KOPT-K1 (cell line): ENCODE data around the gene SUN1.
"Not testable (repeated sequence)": the region's sequence is repeated elsewhere in the genome, so short reads cannot be mapped to it uniquely, and the experiment has no call there.

Experiments used
- H3K27ac ChIP-seq: fragments of 200-600 bp; sonication (generic); 2 replicates; pipeline ENCODE4 v1.5.1; 2016; ENCODE audit warnings: antibody characterized with exemption, mild to moderate bottlenecking, low read depth, low read length; ENCODE audit not compliant: poor library complexity, severe bottlenecking
- H3K36me3 ChIP-seq: fragments of 200-600 bp; sonication (generic); 2 replicates; pipeline ENCODE4 v1.5.1; 2017; ENCODE audit warnings: antibody characterized with exemption, mild to moderate bottlenecking, low read length, moderate library complexity; ENCODE audit not compliant: insufficient read depth
- H3K9me3 ChIP-seq: fragments of 200-600 bp; sonication (generic); 2 replicates; pipeline ENCODE4 v1.5.1; 2017; ENCODE audit warnings: antibody characterized with exemption, low read length, mild to moderate bottlenecking; ENCODE audit not compliant: insufficient read depth, poor library complexity, severe bottlenecking

Gene SUN1

GRCh38 chr7:832167-832967 is at the start of gene SUN1:
SUN1 (plus strand) TSS chr7:832476; CDS start chr7:832525, 49 bp downstream.
- H3K9me3 ChIP-seq = no peaks in the 10 kb centered on the region
- no peak within 1 kb of the TSS for H3K27ac ChIP-seq
- H3K36me3 ChIP-seq = peaks cover 30% of the 10 kb centered on the region; the same call in 1 of the 2 replicates

- peaks cover 87% of the 10 kb centered on the region for H3K36me3 ChIP-seq
- no peaks in the 10 kb centered on the region for H3K9me3 ChIP-seq
- no peak overlapping the region for H3K27ac ChIP-seq
Measured at GRCh38 chr7:782718-783449, 49.4 kb upstream of the SUN1 start.

GRCh38 chr7:783556-784490 is 48.5 kb upstream of the SUN1 start:
- H3K27ac ChIP-seq = no peak overlapping the region
- H3K9me3 ChIP-seq = no peaks in the 10 kb centered on the region
- H3K36me3 ChIP-seq = peaks cover 83% of the 10 kb centered on the region

- Histone ChIP-seq H3K9me3 (no peaks in the 10 kb centered on the region), H3K27ac (no peak overlapping the region), H3K36me3 (peaks cover 72% of the 10 kb centered on the region)
Measured at GRCh38 chr7:784971-785370, 47.3 kb upstream of the SUN1 start.

GRCh38 chr7:785416-785815 is 46.9 kb upstream of the SUN1 start:
- peaks cover 68% of the 10 kb centered on the region for H3K36me3 ChIP-seq
- no peak overlapping the region for H3K27ac ChIP-seq
- no peaks in the 10 kb centered on the region for H3K9me3 ChIP-seq

GRCh38 chr7:786472-787255 is 45.6 kb upstream of the SUN1 start:
- Histone ChIP-seq H3K9me3 (no peaks in the 10 kb centered on the region), H3K27ac (no peak overlapping the region), H3K36me3 (peaks cover 56% of the 10 kb centered on the region)

GRCh38 chr7:787332-788240 is 44.7 kb upstream of the SUN1 start:
- Histone ChIP-seq H3K9me3 (no peaks in the 10 kb centered on the region), H3K27ac (no peak overlapping the region), H3K36me3 (peaks cover 46% of the 10 kb centered on the region)

GRCh38 chr7:791519-791918 is 40.8 kb upstream of the SUN1 start:
- Histone ChIP-seq H3K36me3 (peaks cover 10% of the 10 kb centered on the region; the same call in 1 of the 2 replicates), H3K9me3 (no peaks in the 10 kb centered on the region), H3K27ac (no peak overlapping the region)

GRCh38 chr7:794207-794606 is 38.1 kb upstream of the SUN1 start:
- H3K27ac ChIP-seq = no peak overlapping the region
- no peaks in the 10 kb centered on the region for H3K9me3 ChIP-seq
- no peaks in the 10 kb centered on the region for H3K36me3 ChIP-seq

- H3K27ac ChIP-seq = no peak overlapping the region
- H3K36me3 ChIP-seq = no peaks in the 10 kb centered on the region
- no peaks in the 10 kb centered on the region for H3K9me3 ChIP-seq
Measured at GRCh38 chr7:794671-795329, 37.5 kb upstream of the SUN1 start.

- H3K27ac ChIP-seq, H3K9me3 ChIP-seq, H3K36me3 ChIP-seq: not testable (repeated sequence)
Measured at GRCh38 chr7:796434-797169, 35.7 kb upstream of the SUN1 start.

GRCh38 chr7:798921-799470 is 33.3 kb upstream of the SUN1 start:
- H3K9me3 ChIP-seq = no peaks in the 10 kb centered on the region
- H3K27ac ChIP-seq = no peak overlapping the region
- no peaks in the 10 kb centered on the region for H3K36me3 ChIP-seq
